Measurements from ENCODE around the gene KIAA0586.
"Not testable (repeated sequence)": the region's sequence is repeated elsewhere in the genome, so short reads cannot be mapped to it uniquely, and the experiment has no call there.

Gene KIAA0586

DNA sequence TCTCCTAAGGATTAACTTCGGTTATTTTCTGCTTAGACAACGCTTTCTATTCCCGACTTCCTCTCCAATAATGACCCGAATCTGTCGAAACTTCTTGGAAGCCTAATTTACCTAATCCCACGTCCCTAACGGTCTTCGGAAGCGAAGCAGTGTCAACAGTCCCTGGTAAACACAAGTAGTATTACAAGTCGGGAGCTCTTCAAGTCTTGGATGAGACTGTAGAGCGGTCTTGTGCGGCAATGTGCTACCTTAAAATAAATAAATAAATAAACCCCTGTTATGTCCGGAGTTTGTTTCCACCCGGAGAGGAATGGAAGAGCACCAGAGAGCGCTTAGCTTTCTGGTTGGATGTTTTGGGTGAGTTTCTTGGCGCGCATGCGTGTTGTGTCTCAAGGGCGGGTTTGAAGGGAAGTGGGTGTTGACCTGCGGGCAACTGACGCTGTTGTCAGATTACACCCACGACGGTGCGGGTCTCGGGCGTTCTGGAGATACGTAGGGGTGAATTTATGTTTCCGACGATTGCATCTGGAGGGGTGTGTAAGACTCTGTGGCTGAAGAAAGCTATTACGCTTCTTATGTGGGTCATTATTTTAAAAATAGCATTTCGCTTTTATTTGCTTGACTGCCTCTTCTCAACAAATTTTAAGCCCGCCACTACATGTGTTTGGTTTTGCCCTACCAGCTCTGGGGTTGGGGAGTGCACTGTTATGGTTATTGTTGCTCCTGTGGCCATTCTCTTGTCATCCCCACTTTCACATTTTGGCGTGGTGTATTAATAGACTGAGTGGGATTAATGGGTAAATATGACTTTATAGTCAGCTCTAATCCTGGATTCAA is at the start of gene KIAA0586, which contains the start of gene TIMM9:
Gene KIAA0586, plus strand, starts transcription at position 439 of the 837 bp plus-strand sequence. CDS start 546 bp downstream, outside the sequence.
Gene TIMM9, minus strand, starts transcription at position 251 of the 837 bp plus-strand sequence. CDS start 15,586 bp downstream, outside the sequence.
- peak; percentile 96 for DNase-seq

DNA sequence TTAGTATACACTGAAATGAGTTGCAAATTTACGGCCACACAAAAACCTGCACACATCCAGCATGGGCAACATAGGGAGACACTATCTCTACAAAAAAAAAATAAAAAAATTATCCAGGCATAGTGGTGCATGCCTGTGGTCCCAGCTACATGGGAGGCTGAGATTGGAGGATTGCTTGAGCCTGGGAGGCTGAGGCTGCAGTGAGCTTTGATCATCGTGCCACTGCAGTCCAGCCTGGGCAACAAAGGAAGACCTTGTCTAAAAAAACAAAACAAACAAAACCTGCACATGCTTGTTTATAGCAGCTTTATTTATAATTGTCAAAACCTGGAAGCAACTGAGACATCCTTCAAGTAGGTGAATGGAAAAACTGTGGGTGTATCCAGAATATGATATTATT is 36.7 kb upstream of the KIAA0586 start:
- no peak for DNase-seq

- DNase-seq: no peak
Observed at GRCh38 chr14:58395562-58395811, 32.0 kb upstream of the KIAA0586 start.

DNA sequence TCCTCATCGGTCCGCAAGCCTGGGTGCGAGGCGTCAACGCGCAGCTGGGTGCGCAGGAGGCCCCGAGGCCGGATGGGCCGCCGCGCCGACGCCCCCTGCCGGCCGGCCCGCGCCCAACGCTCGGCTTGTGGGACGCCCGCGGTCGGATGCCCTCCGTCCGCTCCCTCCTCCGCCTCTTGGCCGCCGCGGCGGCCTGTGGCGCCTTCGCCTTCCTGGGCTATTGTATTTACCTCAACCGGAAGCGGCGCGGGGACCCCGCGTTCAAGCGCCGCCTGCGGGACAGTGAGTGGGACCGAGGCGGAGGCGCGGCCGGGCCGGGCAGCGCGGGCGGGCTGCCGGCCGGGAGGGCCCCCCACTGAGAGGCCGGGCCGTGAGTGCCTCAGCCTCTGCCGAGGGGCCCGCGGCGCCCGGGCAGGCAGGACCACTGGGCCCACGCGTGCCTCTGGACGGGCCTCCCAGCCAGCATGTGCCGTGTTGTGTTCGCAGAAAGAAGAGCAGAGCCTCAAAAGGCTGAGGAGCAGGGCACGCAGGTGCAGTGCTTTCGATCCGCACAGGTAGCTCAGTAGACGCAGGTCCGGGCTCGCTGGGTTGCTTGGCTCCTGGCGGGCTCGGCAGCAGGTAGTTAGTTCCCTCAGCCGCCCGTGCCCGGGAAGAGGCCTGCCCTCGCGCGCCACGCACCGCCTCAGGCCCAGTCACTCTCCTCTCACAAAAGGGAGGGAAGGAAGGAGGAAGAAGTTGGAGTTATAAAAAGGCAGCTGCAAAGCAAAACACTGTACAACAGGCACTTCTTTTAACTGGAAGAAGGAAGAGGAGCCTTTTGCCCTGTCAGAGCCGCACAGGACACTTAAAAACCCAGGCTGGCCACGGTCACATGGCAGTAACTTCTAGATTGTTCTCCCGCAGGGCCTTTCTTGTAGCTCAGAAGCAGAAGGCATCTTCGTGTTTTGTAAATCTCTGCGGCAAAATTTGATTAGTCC is 31.4 kb upstream of the KIAA0586 start, which contains the start of gene TOMM20L:
Gene TOMM20L, plus strand, starts transcription at position 119 of the 977 bp plus-strand sequence. Its CDS starts 28 bp downstream, at position 147.
- peak; percentile 63 for DNase-seq

DNA sequence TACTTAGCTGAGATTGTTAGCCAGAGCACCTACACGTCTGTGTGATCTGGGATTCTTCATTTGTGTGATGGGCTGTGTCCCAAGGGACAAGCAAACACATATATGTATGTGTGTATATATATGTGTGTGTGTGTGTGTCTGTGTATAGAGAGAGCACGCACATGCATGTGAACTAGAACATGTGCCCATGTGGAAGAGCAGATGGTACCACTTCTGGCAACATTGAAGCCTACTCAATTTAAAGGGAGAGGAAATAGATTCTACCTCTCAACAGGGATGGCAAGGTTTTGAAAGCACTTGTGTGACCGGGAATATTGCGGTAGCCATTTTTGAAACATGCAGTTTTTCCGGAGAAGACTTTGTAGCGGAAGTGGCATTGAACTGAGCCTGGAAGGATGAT is 30.4 kb upstream of the KIAA0586 start:
- DNase-seq: no peak

GRCh38 chr14:58398495-58398894 is 29.0 kb upstream of the KIAA0586 start:
- no peak for DNase-seq

DNA sequence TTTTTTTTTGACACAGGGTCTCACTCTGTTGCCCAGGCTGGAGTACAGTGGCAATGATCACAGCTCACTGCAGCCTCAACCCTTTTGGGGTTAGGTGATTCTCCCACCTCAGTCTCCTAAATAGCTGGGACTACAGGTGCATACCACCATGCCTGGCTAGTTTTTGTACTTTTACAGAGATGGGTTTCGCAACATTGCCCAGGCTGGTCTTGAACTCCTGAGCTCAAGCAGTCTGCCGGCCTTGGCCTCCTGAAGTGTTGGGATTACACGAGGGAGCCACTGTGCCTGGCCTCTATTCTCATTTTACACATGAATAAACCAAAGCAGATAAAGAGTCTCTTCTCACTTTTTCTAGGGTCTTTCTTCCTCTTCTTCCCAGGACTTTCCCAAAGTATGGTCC is 28.6 kb upstream of the KIAA0586 start:
- DNase-seq: no peak

DNA sequence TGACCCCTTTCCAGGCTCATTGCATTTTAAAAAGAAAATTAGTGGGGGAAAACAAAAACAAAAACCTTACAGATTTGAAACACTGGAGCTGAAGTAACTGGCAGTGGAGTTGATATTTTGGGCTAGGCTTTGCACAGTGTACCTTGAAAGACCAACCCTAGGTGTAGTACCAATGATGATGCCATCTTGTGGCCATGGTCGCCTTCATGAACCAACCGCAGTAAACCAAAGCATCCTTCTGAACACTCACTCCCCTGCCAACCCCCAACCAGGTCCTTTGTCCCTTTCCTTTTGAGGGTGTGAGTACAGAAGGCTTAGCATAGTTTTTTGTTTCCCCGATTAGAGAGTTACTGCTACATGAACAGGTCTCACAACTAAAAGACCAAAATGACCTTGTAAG is 25.9 kb upstream of the KIAA0586 start:
- DNase-seq: no peak

DNA sequence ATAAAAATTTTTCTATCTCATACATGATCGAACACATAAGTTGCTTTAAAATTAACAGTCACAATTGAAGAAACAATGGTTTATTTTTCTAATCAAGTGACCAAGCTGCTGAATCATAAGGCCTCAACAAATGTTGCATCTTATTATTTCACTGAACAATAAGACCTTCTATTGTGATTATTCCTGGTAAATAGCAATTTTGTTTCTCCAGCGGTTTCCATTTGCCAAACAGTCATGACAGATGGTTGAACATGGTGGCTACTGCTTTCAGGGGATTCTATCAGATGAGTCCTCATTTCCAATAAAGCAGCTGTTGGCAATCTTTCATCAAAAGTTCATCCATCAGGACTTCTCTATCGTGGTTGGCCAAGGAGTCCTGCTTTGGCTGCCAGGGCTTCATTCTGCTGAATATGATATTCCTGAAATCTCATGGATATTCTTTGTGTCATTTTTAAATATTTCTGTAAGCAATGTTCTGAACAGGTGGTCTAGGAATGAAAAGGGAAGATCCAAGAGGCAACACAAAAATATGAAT is 18.8 kb upstream of the KIAA0586 start:
- no peak for DNase-seq

GRCh38 chr14:58414845-58415244 is 12.7 kb upstream of the KIAA0586 start:
- DNase-seq: no peak

GRCh38 chr14:58415636-58416547 is 11.6 kb upstream of the KIAA0586 start:
- no peak for DNase-seq

DNA sequence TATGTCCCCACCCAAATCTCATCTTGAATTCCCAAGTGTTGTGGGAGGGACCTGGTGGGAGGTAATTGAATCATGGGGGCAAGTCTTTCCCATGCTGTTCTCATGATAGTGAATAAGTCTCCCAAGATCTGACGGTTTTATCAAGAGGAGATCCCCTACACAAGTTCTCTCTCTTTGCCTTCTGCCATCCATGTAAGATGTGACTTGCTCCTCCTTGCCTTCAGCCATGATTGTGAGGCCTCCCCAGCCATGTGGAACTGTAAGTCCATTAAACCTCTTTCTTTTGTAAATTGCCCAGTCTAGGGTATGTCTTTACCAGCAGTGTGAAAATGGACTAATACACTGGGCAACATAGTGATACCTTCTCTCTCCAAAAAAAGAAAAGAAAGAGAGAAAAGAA is 10.6 kb upstream of the KIAA0586 start:
- not testable (repeated sequence) for DNase-seq

DNA sequence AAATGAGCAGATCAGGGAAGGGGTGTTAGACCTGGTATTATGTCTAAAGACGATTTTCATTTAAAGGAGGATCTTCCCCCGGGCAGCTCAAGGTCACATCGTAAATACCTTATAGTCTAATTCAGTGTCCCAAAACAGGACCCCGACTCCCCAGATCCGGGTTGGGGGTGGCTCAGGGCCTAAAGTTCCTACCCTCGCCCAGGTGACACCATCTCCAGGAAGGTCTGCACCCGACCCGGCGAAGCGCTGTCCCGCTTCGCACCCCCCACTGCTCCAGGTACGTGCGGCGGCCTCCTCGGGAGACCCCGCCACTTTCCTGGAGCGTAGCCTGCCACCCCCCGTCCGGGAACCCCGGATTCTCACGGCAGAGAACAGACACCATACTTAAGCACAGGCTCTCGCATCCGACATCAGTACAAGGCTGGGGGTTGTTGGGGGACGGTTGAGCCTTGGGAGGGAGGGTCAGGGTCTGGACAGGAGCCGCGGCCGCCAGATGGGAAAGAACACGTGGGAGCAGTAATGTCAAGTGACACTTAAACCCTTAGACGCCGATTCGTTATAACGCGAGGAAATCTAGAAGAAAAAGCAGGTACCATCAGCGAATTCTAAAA is 744 bp upstream of the KIAA0586 start:
- peak; percentile 60 for DNase-seq

- peak; percentile 38 for DNase-seq
Observed at GRCh38 chr14:58428118-58428683, 682 bp downstream of the KIAA0586 start.

GRCh38 chr14:58430156-58430555 is 2.6 kb downstream of the KIAA0586 start:
- DNase-seq: no peak

GRCh38 chr14:58439476-58439875 is 12.0 kb downstream of the KIAA0586 start:
- no peak for DNase-seq

DNA sequence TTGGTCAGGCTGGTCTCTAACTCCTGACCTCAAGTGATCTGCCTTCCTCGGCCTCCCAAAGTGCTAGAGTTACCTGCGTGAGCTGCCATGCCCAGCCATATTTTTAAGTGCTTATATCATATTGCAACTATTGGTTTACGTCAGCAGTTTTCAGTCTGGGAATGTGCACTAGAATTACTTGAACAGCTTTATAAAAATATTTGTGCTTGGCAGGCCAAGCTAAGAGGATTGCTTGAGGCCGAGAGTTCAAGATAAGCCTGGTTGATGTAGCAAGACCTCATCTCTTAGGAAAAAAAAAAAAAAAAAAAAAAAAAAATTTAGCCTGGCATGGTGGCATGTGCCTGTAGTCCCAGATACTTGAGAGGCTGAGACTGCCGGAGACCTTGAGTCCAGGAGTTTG is 17.1 kb downstream of the KIAA0586 start:
- DNase-seq: no peak

DNA sequence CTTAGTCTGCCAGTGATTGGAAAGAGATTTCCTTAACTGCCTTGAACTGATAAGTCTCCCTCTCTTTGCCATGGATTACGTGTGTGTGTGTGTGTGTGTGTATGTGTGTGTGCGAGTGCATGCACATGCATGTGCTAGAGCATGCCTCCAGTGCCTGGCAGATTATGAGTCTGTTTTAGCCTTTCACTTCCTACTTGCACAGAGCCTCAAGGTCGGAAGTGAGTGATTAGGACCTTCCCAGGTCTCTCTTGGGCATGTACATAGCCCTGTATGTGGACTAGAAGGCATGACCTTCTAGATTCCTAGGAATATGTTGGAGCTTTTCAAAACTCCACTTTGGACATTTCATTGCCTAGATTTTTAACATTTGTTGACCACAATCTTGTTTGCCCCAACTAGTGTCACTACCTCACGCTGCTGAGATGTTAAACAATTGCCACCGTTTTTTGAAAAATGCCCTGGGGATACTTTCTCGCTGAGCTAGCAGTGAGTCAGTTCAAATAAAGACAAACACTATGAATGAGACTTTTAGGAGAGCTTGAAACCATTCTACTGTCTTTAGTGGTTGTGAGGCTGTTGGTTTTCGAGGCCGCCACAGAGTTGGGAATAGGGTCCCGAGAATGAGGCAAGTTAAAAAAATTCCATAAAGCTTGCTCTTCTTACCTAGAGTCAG is 28.2 kb downstream of the KIAA0586 start:
- DNase-seq: no peak

GRCh38 chr14:58460772-58461171 is 33.3 kb downstream of the KIAA0586 start:
- no peak for DNase-seq

GRCh38 chr14:58463147-58463546 is 35.6 kb downstream of the KIAA0586 start:
- DNase-seq: no peak

- DNase-seq: no peak
Observed at GRCh38 chr14:58464652-58465051, 37.1 kb downstream of the KIAA0586 start.

All from NCI-H1105 (cell line).